ENCODE measurements around the gene KLHL29.

- TF ChIP-seq CTCF (conservative IDR thresholded peaks at IDR 0.05; ENCODE audit: low read length) (no peak), EZH2phosphoT487 (IDR thresholded peaks at IDR 0.05; ENCODE audit: borderline replicate concordance, low read depth, low read length) (no peak)
Observed at GRCh38 chr2:23622966-23623675, 238.1 kb downstream of the KLHL29 start.

Data from OCI-LY7 (cell line).